ENCODE measurements around the gene C1QTNF2.
"Not testable (repeated sequence)": the region's sequence is repeated elsewhere in the genome, so short reads cannot be mapped to it uniquely, and the experiment has no call there.

The C1QTNF2 gene

GRCh38 chr5:160340513-160340912, 29.9 kb downstream of the C1QTNF2 start:
- DNase-seq: peak in 1 of 3 experiments; percentile 28

DNA sequence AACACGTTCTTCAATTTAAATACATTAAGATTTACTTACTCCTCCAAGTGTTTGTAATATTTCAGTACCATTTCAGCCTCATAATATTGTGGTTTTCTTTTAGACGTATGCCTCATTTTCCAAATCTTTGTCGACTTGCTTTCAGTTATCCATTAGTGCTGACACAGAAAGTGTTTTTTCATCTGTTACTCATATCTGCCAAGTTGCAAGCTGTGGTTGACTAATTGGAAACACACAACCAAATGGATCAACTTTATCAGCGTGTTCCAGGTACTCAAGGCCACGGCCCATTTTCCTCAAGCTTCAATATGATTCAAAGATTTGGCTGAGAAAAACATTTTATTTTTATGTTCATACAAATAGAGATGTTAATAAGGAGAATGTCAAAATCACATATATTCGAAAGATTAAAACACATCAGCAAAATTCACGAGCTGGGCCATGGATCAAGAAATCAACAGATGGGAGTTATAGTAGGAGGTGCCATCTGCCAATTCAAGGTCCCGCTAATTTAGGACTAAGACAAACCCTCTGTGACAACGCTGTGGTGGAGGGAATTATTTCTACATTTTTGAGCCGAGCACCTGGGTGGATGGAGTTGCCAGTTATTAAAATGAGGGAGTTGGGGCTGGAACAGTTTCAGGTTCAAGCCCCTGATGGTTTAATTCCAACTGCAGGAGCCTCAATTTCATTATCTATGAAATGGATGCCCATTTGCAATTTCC, 30.9 kb downstream of the C1QTNF2 start:
- no peak for DNase-seq

DNA sequence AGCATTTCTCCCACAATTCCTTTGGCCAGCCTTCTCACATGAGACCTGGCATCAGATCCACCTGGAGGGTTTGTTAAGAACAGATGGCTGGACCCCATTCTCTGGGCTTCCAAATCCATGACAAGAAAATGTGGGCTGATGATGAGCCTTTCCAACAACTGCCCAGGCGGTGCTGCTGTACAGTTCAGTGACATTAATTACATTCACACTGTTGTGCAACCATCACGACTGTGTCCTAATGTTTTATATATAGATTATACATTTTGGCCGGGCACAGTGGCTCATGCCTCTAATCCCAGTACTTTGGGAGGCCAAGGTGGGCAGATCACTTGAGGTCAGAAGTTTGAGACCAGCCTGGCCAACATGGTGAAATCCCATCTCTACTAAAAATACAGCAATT, 35.7 kb downstream of the C1QTNF2 start:
- DNase-seq: not testable (repeated sequence)

- no peak for DNase-seq
Observed at GRCh38 chr5:160333721-160334120, 36.7 kb downstream of the C1QTNF2 start.

- DNase-seq: no peak
Observed at GRCh38 chr5:160330212-160330611, 40.2 kb downstream of the C1QTNF2 start.

GRCh38 chr5:160327818-160328217, 42.6 kb downstream of the C1QTNF2 start:
- DNase-seq: no peak

- DNase-seq: no peak
Observed at GRCh38 chr5:160326981-160327380, 43.4 kb downstream of the C1QTNF2 start.

DNA sequence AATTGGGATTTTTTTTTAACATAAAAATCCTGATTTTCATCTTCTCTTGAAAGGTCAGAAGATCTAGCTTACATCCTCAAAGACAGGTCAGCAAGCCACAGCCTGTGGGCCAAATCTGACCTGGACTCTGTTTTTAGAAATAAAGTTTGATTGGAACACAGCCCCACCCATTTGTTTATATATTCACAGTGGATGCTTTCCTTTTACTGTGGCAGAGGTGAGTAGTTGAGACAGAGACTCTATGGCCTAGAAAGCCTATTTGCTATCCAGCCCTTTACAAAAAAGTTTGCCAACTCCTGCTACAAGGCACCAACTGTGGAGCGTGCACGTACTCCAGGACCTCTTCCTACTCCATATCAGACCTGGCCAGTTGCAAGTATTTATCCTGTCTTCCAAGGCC, 44.7 kb downstream of the C1QTNF2 start:
- no peak for DNase-seq

GRCh38 chr5:160324886-160325285, 45.5 kb downstream of the C1QTNF2 start:
- DNase-seq: no peak

DNA sequence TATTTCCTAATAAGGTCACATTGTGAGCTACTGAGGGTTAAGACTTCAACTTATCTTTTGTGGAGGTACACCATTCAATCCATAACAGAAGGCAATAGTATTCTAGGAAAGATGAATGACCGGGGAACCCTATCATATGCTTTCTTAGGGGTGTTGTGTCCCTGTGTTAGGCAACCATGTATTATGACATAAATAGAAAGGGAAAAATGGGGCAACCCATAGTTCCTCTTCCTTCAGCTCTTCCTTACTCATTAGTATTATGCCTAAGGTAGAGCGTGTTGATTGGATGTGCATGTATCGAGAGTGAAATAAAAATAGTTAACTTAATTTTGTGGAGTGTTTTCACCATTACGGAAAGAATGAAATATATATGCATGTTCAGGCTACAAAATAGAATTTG, 52.0 kb downstream of the C1QTNF2 start:
- DNase-seq: no peak

DNA sequence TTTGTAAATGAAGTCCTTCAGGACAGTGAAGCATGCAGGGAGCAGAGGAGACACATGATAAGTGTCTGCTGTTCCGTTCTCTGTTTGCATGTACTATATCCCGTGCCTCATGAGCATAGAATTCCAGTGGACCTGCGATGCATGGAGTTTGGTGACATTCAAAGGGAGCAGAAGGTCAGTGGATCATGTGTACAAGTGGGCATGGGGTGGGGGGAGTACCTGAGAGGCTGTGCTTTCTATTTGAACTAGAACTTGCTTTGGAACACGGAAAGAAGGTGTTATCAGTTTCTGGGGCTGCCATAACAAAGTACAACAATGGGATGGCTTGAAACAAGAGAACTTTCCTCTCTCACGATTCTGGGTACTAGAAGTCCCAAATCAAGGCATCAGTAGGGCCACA, 53.0 kb downstream of the C1QTNF2 start:
- DNase-seq: no peak

DNA sequence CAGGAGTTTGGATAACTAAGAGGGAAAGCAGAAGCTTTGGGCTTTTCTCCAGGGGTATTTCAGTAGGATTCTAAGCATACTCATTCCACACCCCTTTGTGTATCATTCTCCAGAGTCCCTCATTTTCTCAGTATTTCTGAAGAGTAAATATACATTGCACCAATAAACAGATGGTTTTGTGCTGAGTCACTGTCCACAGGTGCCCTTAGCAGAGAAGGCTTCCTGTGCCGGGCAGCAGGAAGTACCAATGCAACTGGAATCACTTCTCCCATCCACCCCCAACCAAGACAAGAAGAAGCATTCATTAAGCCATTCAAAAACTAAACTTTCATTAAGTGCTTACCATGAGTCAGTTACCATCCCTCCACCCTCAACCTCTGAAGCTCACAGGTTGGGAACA, 54.5 kb downstream of the C1QTNF2 start:
- peak in 2 of 3 experiments; percentile 3 to 55 for DNase-seq

DNA sequence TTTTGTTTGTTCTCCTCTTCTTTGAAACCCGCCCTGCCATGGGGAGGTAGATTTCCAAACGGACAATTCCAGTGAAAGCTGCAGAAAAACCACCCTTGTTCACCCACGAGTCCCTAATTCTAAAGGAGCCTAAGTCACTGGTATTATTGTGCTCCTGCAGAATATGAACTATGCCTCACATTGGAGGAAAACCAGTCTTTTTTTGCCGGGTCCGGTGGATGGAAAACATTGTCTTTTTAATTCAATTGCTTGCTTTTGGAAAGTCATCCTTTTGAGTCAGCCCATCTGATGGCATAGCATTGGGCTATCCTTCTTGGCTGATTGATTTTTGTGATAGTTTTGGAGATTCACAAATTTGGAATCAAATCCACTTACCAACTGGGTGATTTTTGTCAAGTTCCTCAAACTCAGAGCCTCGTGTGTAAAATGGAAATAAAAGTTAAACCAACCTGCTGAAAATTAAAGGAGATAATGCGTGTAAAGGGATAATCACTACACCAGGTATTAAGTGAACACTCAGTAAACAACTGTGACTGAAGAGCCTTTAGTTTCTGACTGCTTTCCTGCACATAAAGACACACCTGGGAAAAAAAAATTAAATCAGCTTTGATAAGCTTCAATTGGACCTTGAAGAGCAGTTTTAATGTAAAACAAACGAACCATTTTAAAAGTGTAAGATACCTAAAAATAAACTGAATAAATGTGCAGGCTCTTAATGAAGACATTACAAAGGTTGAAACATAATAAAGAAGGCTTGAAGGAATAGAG, 57.3 kb downstream of the C1QTNF2 start:
- DNase-seq: peak in 2 of 3 experiments; percentile 40 to 68

GRCh38 chr5:160312134-160312959, 58.1 kb downstream of the C1QTNF2 start, which contains the start of gene CCNJL:
Gene CCNJL (minus strand): TSS chr5:160312564. CDS start chr5:160311923, 641 bp downstream.
- DNase-seq: peak; percentile 42 to 79 (median 76)

GRCh38 chr5:160311491-160312133, 58.8 kb downstream of the C1QTNF2 start:
- DNase-seq: no peak

DNA sequence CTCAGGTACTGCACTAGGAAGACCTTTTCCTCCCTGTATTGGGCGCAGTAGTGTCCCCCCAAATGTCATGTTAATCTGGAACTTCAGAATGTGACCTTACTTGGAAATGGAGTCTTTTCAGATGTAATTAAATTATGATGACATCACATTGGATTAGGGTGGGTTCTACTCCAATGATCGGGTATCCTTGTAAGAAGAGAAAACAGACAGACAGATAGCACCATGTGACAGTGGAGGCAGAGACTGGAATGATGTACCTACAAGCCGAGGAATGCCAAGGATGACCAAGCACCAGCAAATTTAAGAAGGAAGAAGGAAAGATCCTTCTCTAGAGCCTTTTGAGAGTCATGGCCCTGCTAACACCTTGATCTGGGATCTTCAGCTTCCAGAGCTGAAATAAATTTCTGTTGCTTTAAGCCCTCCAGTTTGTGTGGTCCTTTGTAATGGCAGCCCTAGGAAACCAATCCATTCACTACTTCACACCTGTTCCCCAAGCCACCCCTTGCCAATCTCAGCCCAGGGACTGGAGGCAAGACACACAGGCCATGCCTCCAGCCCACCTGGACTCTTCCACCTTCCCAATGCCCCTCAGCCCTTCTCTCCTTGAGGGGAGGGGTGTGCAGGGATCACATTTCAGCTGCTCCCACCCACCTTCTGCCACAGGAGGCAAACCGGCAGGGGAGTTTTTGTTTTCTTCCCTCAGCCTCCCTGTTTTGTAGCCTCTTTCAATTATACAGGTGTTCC, 59.7 kb downstream of the C1QTNF2 start:
- no peak for DNase-seq

GRCh38 chr5:160310140-160310539, 60.3 kb downstream of the C1QTNF2 start:
- no peak for DNase-seq

DNA sequence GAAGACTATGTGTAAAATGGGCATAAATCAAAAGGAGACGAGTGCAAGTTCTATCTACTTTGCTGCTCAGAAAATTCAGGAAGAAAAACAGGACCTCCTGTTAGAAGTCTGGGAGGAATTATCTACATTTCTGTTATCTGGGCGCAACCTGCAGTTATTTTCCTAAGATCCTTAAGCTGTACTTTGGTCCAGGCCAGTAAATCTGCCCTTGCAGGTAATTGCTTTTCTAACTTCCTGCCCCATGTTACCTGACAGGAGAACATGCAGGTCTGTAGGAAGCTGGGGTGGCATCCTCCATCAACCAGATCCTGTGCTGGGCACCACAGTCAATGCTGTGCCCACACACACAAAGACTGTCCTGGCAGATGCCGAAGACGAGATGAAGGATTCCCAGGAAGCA, 63.7 kb downstream of the C1QTNF2 start:
- no peak for DNase-seq

- DNase-seq: no peak
Observed at GRCh38 chr5:160305319-160305718, 65.1 kb downstream of the C1QTNF2 start.

GRCh38 chr5:160303690-160304089, 66.7 kb downstream of the C1QTNF2 start:
- no peak for DNase-seq

GRCh38 chr5:160298189-160298588, 72.2 kb downstream of the C1QTNF2 start:
- DNase-seq: no peak

- DNase-seq: no peak
Observed at GRCh38 chr5:160297776-160298175, 72.7 kb downstream of the C1QTNF2 start.
